CD14-positive monocyte (primary cell): Measurements from ENCODE around the gene LIN7A. TPM values are rescaled to one million over a fixed set of nuclear protein-coding genes. Genes with fewer than 3 reads are reported as not detected.

ENCODE experiments used
- DNase-seq, 3 donors: peaks; one replicate each; pipeline ENCODE4 v3.0.0-alpha.2; 2011 to 2022
- H2AFZ ChIP-seq: 2 replicates; pipeline ENCODE4 v1.6.0; 2012; ENCODE audit warnings: mild to moderate bottlenecking, low read depth, low read length, inconsistent platforms; ENCODE audit not compliant: insufficient read depth, poor library complexity, severe bottlenecking
- H3K27ac ChIP-seq, 2 donors: 1 replicate in 1 of 2; 2 replicates in 1 of 2; pipeline ENCODE4 v1.5.1; 2012 to 2013; ENCODE audit warnings: low read length in 2 of 2, control low read depth in 1 of 2, inconsistent platforms in 1 of 2, low read depth in 1 of 2, mild to moderate bottlenecking in 1 of 2
- H3K27me3 ChIP-seq, 2 donors: one replicate each; pipeline versions ENCODE4 v1.6.0 to v1.6.1; 2011 to 2013; ENCODE audit warnings: low read length in 2 of 2; ENCODE audit not compliant: control insufficient read depth in 2 of 2, insufficient read depth in 2 of 2
- H3K36me3 ChIP-seq, 2 donors: replicated peaks in 1 of 2; 1 replicate in 1 of 2; 2 replicates in 1 of 2; pipeline versions ENCODE4 v1.5.1 to v1.6.1; 2012 to 2013; ENCODE audit warnings: low read length in 2 of 2, control low read depth in 1 of 2, inconsistent platforms in 1 of 2, mild to moderate bottlenecking in 1 of 2; ENCODE audit not compliant: insufficient read depth in 2 of 2, control insufficient read depth in 1 of 2
- H3K4me1 ChIP-seq, 2 donors: 1 replicate in 1 of 2; 2 replicates in 1 of 2; pipeline versions ENCODE4 v1.5.1 to v1.6.1; 2012 to 2013; ENCODE audit warnings: low read length in 2 of 2, control low read depth in 1 of 2, inconsistent platforms in 1 of 2, mild to moderate bottlenecking in 1 of 2, moderate library complexity in 1 of 2; ENCODE audit not compliant: insufficient read depth in 2 of 2, control insufficient read depth in 1 of 2
- H3K4me2 ChIP-seq: replicated peaks from 2 replicates; pipeline ENCODE3; 2012; ENCODE audit warnings: low read length, moderate library complexity, mild to moderate bottlenecking; ENCODE audit not compliant: poor library complexity, severe bottlenecking; ENCODE audit errors: extremely low read depth
- H3K4me3 ChIP-seq, 3 experiments: fragments of 200-600 bp in 1 of 3; sonication (generic) in 1 of 3; replicated peaks in 1 of 3; 1 replicate in 2 of 3; 2 replicates in 1 of 3; pipeline ENCODE4 v1.5.1; 2011 to 2013; ENCODE audit warnings: low read length in 3 of 3, mild to moderate bottlenecking in 3 of 3, control low read depth in 2 of 3, low read depth in 2 of 3, inconsistent platforms in 1 of 3, moderate library complexity in 1 of 3
- H3K79me2 ChIP-seq: 2 replicates; pipeline ENCODE4 v1.6.0; 2012; ENCODE audit warnings: mild to moderate bottlenecking, control low read depth, inconsistent platforms, low read length, moderate library complexity; ENCODE audit not compliant: insufficient read depth
- H3K9ac ChIP-seq: 2 replicates; pipeline ENCODE4 v1.6.0; 2017; ENCODE audit warnings: low read length, mild to moderate bottlenecking; ENCODE audit not compliant: insufficient read depth, poor library complexity, severe bottlenecking
- H3K9me3 ChIP-seq, 2 donors: replicated peaks in 1 of 2; 1 replicate in 1 of 2; 2 replicates in 1 of 2; pipeline versions ENCODE4 v1.5.1 to v1.6.1; 2012 to 2013; ENCODE audit warnings: low read length in 2 of 2, control low read depth in 1 of 2; ENCODE audit not compliant: control insufficient read depth in 1 of 2, insufficient read depth in 1 of 2
- H4K20me1 ChIP-seq: 2 replicates; pipeline ENCODE4 v1.6.0; 2012; ENCODE audit warnings: mild to moderate bottlenecking, low read length, control low read depth, moderate library complexity; ENCODE audit not compliant: insufficient read depth
- H3K27ac Mint-ChIP-seq, 7 donors: one replicate each; pipeline ENCODE4 v1.8.0; 2020; ENCODE audit warnings: mild to moderate bottlenecking in 7 of 7, mixed read lengths in 7 of 7, moderate library complexity in 6 of 7, inconsistent platforms in 2 of 7
- H3K27me3 Mint-ChIP-seq, 3 donors: one replicate each; pipeline ENCODE4 v1.8.0; 2021 to 2022; ENCODE audit warnings: low read depth in 3 of 3, mild to moderate bottlenecking in 3 of 3, mixed read lengths in 3 of 3, moderate library complexity in 3 of 3, inconsistent platforms in 1 of 3
- H3K36me3 Mint-ChIP-seq, 2 donors: one replicate each; pipeline ENCODE4 v1.8.0; 2020; ENCODE audit warnings: mixed read lengths in 2 of 2, inconsistent platforms in 1 of 2, mild to moderate bottlenecking in 1 of 2
- H3K4me1 Mint-ChIP-seq: one replicate; pipeline ENCODE4 v1.8.0; 2020; ENCODE audit warnings: mild to moderate bottlenecking, mixed read lengths
- H3K4me3 Mint-ChIP-seq, 2 donors: one replicate each; pipeline ENCODE4 v1.8.0; 2020; ENCODE audit warnings: mild to moderate bottlenecking in 2 of 2, mixed read lengths in 2 of 2, moderate library complexity in 1 of 2
- H3K9me3 Mint-ChIP-seq, 7 donors: one replicate each; pipeline ENCODE4 v1.8.0; 2020 to 2022; ENCODE audit warnings: mixed read lengths in 7 of 7, mild to moderate bottlenecking in 6 of 7, moderate library complexity in 6 of 7, inconsistent platforms in 2 of 7
- CTCF ChIP-seq: fragments of 200-600 bp; IDR thresholded peaks from one replicate; pipeline ENCODE4 v1.8.0; 2022; ENCODE audit warnings: antibody characterized with exemption, mild to moderate bottlenecking
- WGBS: methylation state at CpG from one replicate; pipeline ENCODE4 v1.1.5; 2013; ENCODE audit warnings: missing lambda C conversion rate; ENCODE audit not compliant: insufficient coverage; 5-methylcytosine and 5-hydroxymethylcytosine counted together
- intact Hi-C, 2 donors: fragments of 100-400 bp; cut with micrococcal nuclease; formaldehyde crosslinking; loops; one replicate each; pipeline versions ENCODE4 v1.15.0 to v1.15.1; 2023
- polyA plus RNA-seq, 3 donors: library from polyadenylated mRNA; depleted of rRNA in 1 of 3; unstranded in 2 of 3; stranded (reverse) in 1 of 3; fragments of 300-500 nt in 2 of 3; fragments of >200 nt in 1 of 3; fragmentation: Illumina TruSeq in 2 of 3; gene quantifications; 1 replicate in 2 of 3; 2 replicates in 1 of 3; pipeline ENCODE4 v1.2.3, GENCODE V29; 2012 to 2021

Gene LIN7A
- polyA plus RNA-seq, 3 donors: 8.0 to 16.6 (median 15.2) TPM

GRCh38 chr12:80892597-80893445 lies 44.9 kb downstream of the LIN7A start:
- H3K9ac ChIP-seq: no peak overlapping the region
- no peaks in the 10 kb centered on the region for H3K4me1 ChIP-seq
- Mint-ChIP-seq H3K4me1 (no peaks in the 10 kb centered on the region), H3K27ac (no peak overlapping the region), H3K27me3 (no peaks in the 10 kb centered on the region), H3K36me3 (peaks cover 12 to 13% of the 10 kb centered on the region in 2 donors), H3K4me3 (no peak overlapping the region), H3K9me3 (peaks cover 0 to 2% (median 0%) of the 10 kb centered on the region in 7 donors)
- TF ChIP-seq CTCF: no peak
- DNase-seq: no peak
- H2AFZ ChIP-seq: no peak overlapping the region
- no peak overlapping the region for H3K27ac ChIP-seq
- no peaks in the 10 kb centered on the region for H3K27me3 ChIP-seq
- no CpG with 5 or more reads among the region's 7 CpGs for WGBS
- peaks cover 13 to 15% of the 10 kb centered on the region in 2 donors for H3K36me3 ChIP-seq
- H4K20me1 ChIP-seq: peaks cover 23% of the 10 kb centered on the region
- H3K4me2 ChIP-seq: no peak overlapping the region
- no peak overlapping the region for H3K4me3 ChIP-seq
- H3K9me3 ChIP-seq: no peaks in the 10 kb centered on the region
- peaks cover 62% of the 10 kb centered on the region for H3K79me2 ChIP-seq
- intact Hi-C loops: no loop called here

GRCh38 chr12:80884651-80885050 lies 53.1 kb downstream of the LIN7A start:
- peaks cover 22 to 49% of the 10 kb centered on the region in 2 donors for H3K36me3 ChIP-seq
- no peaks in the 10 kb centered on the region for H4K20me1 ChIP-seq
- peaks cover 14% of the 10 kb centered on the region for H3K4me1 Mint-ChIP-seq
- TF ChIP-seq CTCF: no peak
- no peak for DNase-seq
- H2AFZ ChIP-seq: no peak overlapping the region
- peaks cover 0 to 2% (median 0%) of the 10 kb centered on the region in 3 donors for H3K27me3 Mint-ChIP-seq
- peaks cover 17% of the 10 kb centered on the region for H3K79me2 ChIP-seq
- H3K9me3 Mint-ChIP-seq: peaks cover 0 to 3% (median 0%) of the 10 kb centered on the region in 7 donors
- H3K27me3 ChIP-seq: no peaks in the 10 kb centered on the region
- H3K4me1 ChIP-seq: peaks cover 4 to 9% of the 10 kb centered on the region in 2 donors
- H3K27ac Mint-ChIP-seq: no peak overlapping the region
- H3K9me3 ChIP-seq: no peaks in the 10 kb centered on the region
- no peak overlapping the region for H3K4me3 Mint-ChIP-seq
- H3K27ac ChIP-seq: no peak overlapping the region
- WGBS: no CpG with 5 or more reads among the region's 1 CpG
- intact Hi-C loops: no loop called here
- no peak overlapping the region for H3K9ac ChIP-seq
- no peak overlapping the region for H3K4me3 ChIP-seq
- no peak overlapping the region for H3K4me2 ChIP-seq
- peaks cover 20 to 29% of the 10 kb centered on the region in 2 donors for H3K36me3 Mint-ChIP-seq
